Cardiac muscle cell (in vitro differentiated cells and primary cell): ENCODE results near the gene CBX8. TPM values are rescaled to one million over a fixed set of nuclear protein-coding genes. Genes with fewer than 3 reads are reported as not detected.

ENCODE experiments used
- DNase-seq, 2 donors: peaks; one replicate each; pipeline versions ENCODE4 v3.0.0 to v3.0.0-alpha.2; 2010 to 2017; ENCODE audit warnings: low read depth in 1 of 2, low spot score in 1 of 2
- H3K27ac ChIP-seq: fragments of 200-600 bp; sonication (generic); 2 replicates; pipeline ENCODE4 v1.5.1; 2016
- H3K27me3 ChIP-seq: fragments of 200-600 bp; sonication (generic); 2 replicates; pipeline ENCODE4 v1.6.0; 2016; ENCODE audit warnings: control low read depth
- H3K36me3 ChIP-seq: fragments of 200-600 bp; sonication (generic); 2 replicates; pipeline ENCODE4 v1.5.1; 2016; ENCODE audit warnings: control low read depth
- H3K4me1 ChIP-seq: fragments of 200-600 bp; sonication (generic); 2 replicates; pipeline ENCODE4 v1.8.1; 2017; ENCODE audit warnings: low read depth, mild to moderate bottlenecking, mixed run types
- H3K4me3 ChIP-seq: fragments of 200-600 bp; sonication (generic); 2 replicates; pipeline ENCODE4 v1.5.1; 2016; ENCODE audit warnings: mild to moderate bottlenecking
- H3K9me3 ChIP-seq: fragments of 200-600 bp; sonication (generic); 2 replicates; pipeline ENCODE4 v1.5.1; 2017; ENCODE audit warnings: low read depth, mild to moderate bottlenecking, control low read depth
- polyA plus RNA-seq: library from polyadenylated mRNA; unstranded; fragments of >200 nt; fragmentation: Nextera tagmentation; extraction: Ambion mirVana; gene quantifications from 2 replicates; pipeline ENCODE4 v1.2.1, GENCODE V29; 2016
- total RNA-seq: library from RNA; depleted of rRNA; stranded (reverse); fragments of >200 nt; gene quantifications from 2 replicates; pipeline ENCODE4 v1.2.3, GENCODE V29; 2016
- TF ChIP-seq, protein P1 (sequence below): IDR thresholded peaks from 2 replicates; pipeline ENCODE4 v1.5.1; 2012; ENCODE audit warnings: low read depth, mild to moderate bottlenecking, low read length

The CBX8 gene
- total and polyA plus RNA-seq, 2 experiments from 2014 or later, result 13.8 to 16.7 TPM

GRCh38 chr17:79785900-79786810 lies 10.7 kb downstream of the CBX8 start:
- Histone ChIP-seq H3K4me3 (no peak overlapping the region), H3K27me3 (peaks cover 36% of the 10 kb centered on the region), H3K27ac (no peak overlapping the region), H3K4me1 (peaks cover 6% of the 10 kb centered on the region), H3K36me3 (peaks cover 11% of the 10 kb centered on the region), H3K9me3 (no peaks in the 10 kb centered on the region)
- TF ChIP-seq, protein P1, sequence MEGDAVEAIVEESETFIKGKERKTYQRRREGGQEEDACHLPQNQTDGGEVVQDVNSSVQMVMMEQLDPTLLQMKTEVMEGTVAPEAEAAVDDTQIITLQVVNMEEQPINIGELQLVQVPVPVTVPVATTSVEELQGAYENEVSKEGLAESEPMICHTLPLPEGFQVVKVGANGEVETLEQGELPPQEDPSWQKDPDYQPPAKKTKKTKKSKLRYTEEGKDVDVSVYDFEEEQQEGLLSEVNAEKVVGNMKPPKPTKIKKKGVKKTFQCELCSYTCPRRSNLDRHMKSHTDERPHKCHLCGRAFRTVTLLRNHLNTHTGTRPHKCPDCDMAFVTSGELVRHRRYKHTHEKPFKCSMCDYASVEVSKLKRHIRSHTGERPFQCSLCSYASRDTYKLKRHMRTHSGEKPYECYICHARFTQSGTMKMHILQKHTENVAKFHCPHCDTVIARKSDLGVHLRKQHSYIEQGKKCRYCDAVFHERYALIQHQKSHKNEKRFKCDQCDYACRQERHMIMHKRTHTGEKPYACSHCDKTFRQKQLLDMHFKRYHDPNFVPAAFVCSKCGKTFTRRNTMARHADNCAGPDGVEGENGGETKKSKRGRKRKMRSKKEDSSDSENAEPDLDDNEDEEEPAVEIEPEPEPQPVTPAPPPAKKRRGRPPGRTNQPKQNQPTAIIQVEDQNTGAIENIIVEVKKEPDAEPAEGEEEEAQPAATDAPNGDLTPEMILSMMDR, result no peak
- no peak for DNase-seq

GRCh38 chr17:79785017-79785899 lies 11.6 kb downstream of the CBX8 start:
- TF ChIP-seq, protein P1, result no peak
- H3K4me1 ChIP-seq, result peaks cover 6% of the 10 kb centered on the region
- peaks cover 11% of the 10 kb centered on the region for H3K36me3 ChIP-seq
- H3K4me3 ChIP-seq, result no peak overlapping the region
- H3K27me3 ChIP-seq, result peaks cover 28% of the 10 kb centered on the region
- no peaks in the 10 kb centered on the region for H3K9me3 ChIP-seq
- DNase-seq, result no peak
- H3K27ac ChIP-seq, result no peak overlapping the region

DNA sequence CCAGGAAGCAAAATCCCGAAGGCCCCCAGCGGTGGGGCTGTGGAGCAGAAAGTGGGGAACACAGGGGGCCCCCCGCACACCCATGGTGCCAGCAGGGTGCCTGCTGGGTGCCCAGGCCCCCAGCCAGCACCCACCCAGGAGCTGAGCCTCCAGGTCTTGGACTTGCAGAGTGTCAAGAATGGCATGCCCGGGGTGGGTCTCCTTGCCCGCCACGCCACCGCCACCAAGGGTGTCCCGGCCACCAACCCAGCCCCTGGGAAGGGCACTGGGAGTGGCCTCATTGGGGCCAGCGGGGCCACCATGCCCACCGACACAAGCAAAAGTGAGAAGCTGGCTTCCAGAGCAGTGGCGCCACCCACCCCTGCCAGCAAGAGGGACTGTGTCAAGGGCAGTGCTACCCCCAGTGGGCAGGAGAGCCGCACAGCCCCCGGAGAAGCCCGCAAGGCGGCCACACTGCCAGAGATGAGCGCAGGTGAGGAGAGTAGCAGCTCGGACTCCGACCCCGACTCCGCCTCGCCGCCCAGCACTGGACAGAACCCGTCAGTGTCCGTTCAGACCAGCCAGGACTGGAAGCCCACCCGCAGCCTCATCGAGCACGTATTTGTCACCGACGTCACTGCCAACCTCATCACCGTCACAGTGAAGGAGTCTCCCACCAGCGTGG lies 12.4 kb downstream of the CBX8 start:
- Histone ChIP-seq H3K27ac (no peak overlapping the region), H3K4me1 (peaks cover 6% of the 10 kb centered on the region), H3K9me3 (no peaks in the 10 kb centered on the region), H3K27me3 (peaks cover 20% of the 10 kb centered on the region), H3K4me3 (no peak overlapping the region), H3K36me3 (peaks cover 11% of the 10 kb centered on the region)
- no peak for DNase-seq
- TF ChIP-seq, protein P1, result no peak

- DNase-seq, result no peak
- peaks cover 11% of the 10 kb centered on the region for H3K36me3 ChIP-seq
- H3K4me3 ChIP-seq, result no peak overlapping the region
- H3K27ac ChIP-seq, result no peak overlapping the region
- H3K4me1 ChIP-seq, result peaks cover 6% of the 10 kb centered on the region
- TF ChIP-seq, protein P1, result no peak
- H3K9me3 ChIP-seq, result no peaks in the 10 kb centered on the region
- peaks cover 14% of the 10 kb centered on the region for H3K27me3 ChIP-seq
Observed at GRCh38 chr17:79783891-79784290, 13.0 kb downstream of the CBX8 start.
